ENCODE results near the gene TKTL1. TPM values are rescaled to one million over a fixed set of nuclear protein-coding genes. Genes with fewer than 3 reads are reported as not detected.

TKTL1 gene
- total and polyA plus RNA-seq, 2 of the 8 experiments (the other 6 are each of a cell fraction or from before 2014, with no cell fraction given): 0.05 TPM; not detected in 1

DNA sequence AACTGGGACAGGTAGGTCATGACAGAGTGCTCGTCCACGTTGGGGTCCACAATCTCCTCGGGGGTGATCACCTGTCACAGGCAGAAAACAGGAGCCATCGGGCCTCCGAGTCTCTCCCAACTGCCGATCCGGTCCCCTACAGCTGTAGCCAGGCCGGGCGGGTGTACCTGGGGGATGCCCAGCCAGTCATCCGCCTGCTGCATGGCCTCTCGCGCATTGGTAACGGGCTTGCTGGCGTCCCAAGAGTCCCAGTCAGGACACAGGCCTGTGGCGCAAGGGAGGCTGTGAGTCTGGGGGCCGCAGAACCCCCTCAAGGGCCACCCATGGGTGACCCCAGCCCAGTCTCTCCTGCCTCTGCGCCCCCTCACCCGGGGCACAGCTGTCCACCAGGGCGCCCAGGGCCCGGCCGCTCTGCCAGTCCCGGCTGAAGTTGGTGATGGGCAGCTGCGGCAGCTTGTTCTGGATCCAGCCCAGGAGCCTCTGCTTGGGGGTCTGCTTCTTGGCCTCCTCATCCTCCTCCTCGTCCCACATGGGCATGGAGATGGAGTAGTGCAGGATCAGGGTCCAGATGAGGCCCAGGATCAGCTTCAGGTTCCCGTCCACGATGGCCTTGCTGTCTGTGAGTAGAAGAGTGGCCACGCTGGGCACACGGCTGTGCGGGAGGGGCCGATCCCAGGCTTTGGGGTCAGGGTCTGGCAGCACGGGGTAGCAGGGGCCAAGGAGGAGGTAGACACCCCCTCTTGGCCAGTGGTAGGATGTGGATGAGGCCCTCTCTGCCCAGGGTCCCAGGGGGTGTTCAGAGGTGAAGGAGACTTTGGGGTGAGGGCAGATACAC is 72.1 kb downstream of the TKTL1 start:
- Histone ChIP-seq H2AK5ac (ENCODE audit: low read depth, low read length) (no peak overlapping the region), H3K79me2 (ENCODE audit: control insufficient read depth in 1 of 2, insufficient read depth in 2 of 2, low read length in 2 of 2) (peaks cover 8 to 54% of the 10 kb centered on the region in 2 experiments; a peak in 3 of 4 replicates), H2BK5ac (ENCODE audit: low read depth, low read length) (no peak overlapping the region), H3K18ac (ENCODE audit: extremely low read depth, low read length) (no peak overlapping the region; the same call in 1 of the 2 replicates), H3K4me2 (ENCODE audit: insufficient read depth in 1 of 2, low read depth in 2 of 2, low read length in 2 of 2) (peak overlapping the region in 1 of 2 experiments; percentile 82; a peak in 1 of 4 replicates), H4K8ac (ENCODE audit: extremely low read depth, insufficient read depth, low read length) (peak overlapping the region; percentile 68; the same call in 1 of the 2 replicates), H3K9ac (replicated peaks in 1 of 4; ENCODE audit: extremely low read depth in 1 of 4, low read depth in 3 of 4, low read length in 3 of 4) (peak overlapping the region in 1 of 4 experiments; percentile 22; a peak in 1 of 7 replicates), H2AFZ (ENCODE audit: low read length) (no peak overlapping the region), H3K27ac (ENCODE audit: low read depth, low read length) (no peak overlapping the region), H3K4ac (replicated peaks; ENCODE audit: insufficient read length, low read depth, low read length) (no peak overlapping the region), H3K27me3 (replicated peaks in 1 of 4; ENCODE audit: control insufficient read depth in 3 of 4, extremely low read depth in 1 of 4, insufficient read depth in 3 of 4, low read length in 3 of 4) (no peaks in the 10 kb centered on the region; a peak in 1 of 7 replicates), H3K36me3 (ENCODE audit: control insufficient read depth in 2 of 4, insufficient read depth in 4 of 4, low read length in 3 of 4) (peaks cover 22 to 61% (median 43%) of the 10 kb centered on the region in 4 experiments), H2BK20ac (ENCODE audit: low read length) (no peak overlapping the region), H3K9me3 (ENCODE audit: insufficient read depth in 2 of 2, low read depth in 1 of 2, low read length in 1 of 2) (no peaks in the 10 kb centered on the region), H4K20me1 (replicated peaks in 1 of 2; ENCODE audit: control insufficient read depth in 1 of 2, insufficient read depth in 2 of 2, low read length in 2 of 2) (peaks cover 18 to 30% of the 10 kb centered on the region in 2 experiments), H2BK15ac (ENCODE audit: low read length) (no peak overlapping the region), H2BK12ac (ENCODE audit: low read depth, low read length) (no peak overlapping the region), H3K23ac (ENCODE audit: insufficient read length) (no peak overlapping the region), H3K79me1 (ENCODE audit: low read depth, low read length) (peaks cover 3% of the 10 kb centered on the region; the same call in 1 of the 2 replicates), H4K91ac (replicated peaks; ENCODE audit: insufficient read length, low read length) (no peak overlapping the region), H3K56ac (replicated peaks; ENCODE audit: insufficient read length, low read depth, low read length) (no peak overlapping the region), H3K4me3 (ENCODE audit: extremely low read depth in 1 of 4, insufficient read depth in 2 of 4, low read depth in 3 of 4, low read length in 4 of 4) (no peak overlapping the region; a peak in 1 of 8 replicates), H3K14ac (ENCODE audit: insufficient read length) (no peak overlapping the region), H3K23me2 (ENCODE audit: low read depth, low read length) (peaks cover 5% of the 10 kb centered on the region; the same call in 1 of the 2 replicates), H3K4me1 (replicated peaks in 1 of 4; ENCODE audit: control insufficient read depth in 3 of 4, insufficient read depth in 4 of 4, low read length in 3 of 4) (peaks cover 0 to 10% (median 4%) of the 10 kb centered on the region in 4 experiments; a peak in 5 of 7 replicates), H4K5ac (ENCODE audit: insufficient read length, low read depth, low read length) (no peak overlapping the region), H2BK120ac (replicated peaks; ENCODE audit: low read depth, low read length) (no peak overlapping the region)
- CTCF ChIA-PET (ENCODE audit: partially characterized antibody): interaction anchor here (1.3 kb wide), 1 partner anchor 12 kb away, joined by 5 read pairs; the partner anchor contains the start of gene EMD
- POLR2A ChIA-PET (ENCODE audit: partially characterized antibody): interaction anchor here (1.0 to 11.8 kb wide), 4 partner anchors 13 to 92 kb away, joined by 3 to 348 read pairs (median 92); partner anchors contain the start of genes EMD and RPL10
- no peak for FAIRE-seq
- WGBS, 2 experiments (ENCODE audit: extremely low coverage in 1 of 2, insufficient coverage in 1 of 2, insufficient read length in 1 of 2, insufficient replicate concordance in 2 of 2, low coverage in 1 of 2, low lambda C conversion rate in 2 of 2, missing lambda C conversion rate in 1 of 2): 90% methylated on average over 21 of the region's 31 CpGs; no CpG with 5 or more reads in 1 of the 2 experiments
- DNase-seq (ENCODE audit: low read depth in 1 of 2, low spot score in 2 of 2): no peak
- TF ChIP-seq EZH2 (IDR thresholded peaks at IDR 0.05; ENCODE audit: low read depth, low read length, severe bottlenecking): no peak
- no peak for TF ChIP-seq ZNF274 (IDR thresholded peaks at IDR 0.05; ENCODE audit: borderline replicate concordance, extremely low read depth, low read length)
- no peak for TF ChIP-seq TAF1 (IDR thresholded peaks at IDR 0.05; ENCODE audit: low read depth, low read length)
- TF ChIP-seq POLR2AphosphoS5 (IDR thresholded peaks at IDR 0.05; ENCODE audit: low read depth, low read length): no peak
- no peak for TF ChIP-seq FOSL1 (IDR thresholded peaks at IDR 0.05; ENCODE audit: insufficient read depth, low read depth, low read length)
- TF ChIP-seq SIN3A (conservative IDR thresholded peaks at IDR 0.05 in 1 of 2, IDR thresholded peaks at IDR 0.05 in 1 of 2; ENCODE audit: low read depth in 1 of 2, low read length in 2 of 2): no peak
- no peak for TF ChIP-seq NRF1 (IDR thresholded peaks at IDR 0.05; ENCODE audit: low read depth, low read length)
- no peak for TF ChIP-seq TCF12 (IDR thresholded peaks at IDR 0.05; ENCODE audit: low read depth, low read length)
- no peak for TF ChIP-seq PHF8 (conservative IDR thresholded peaks at IDR 0.05; ENCODE audit: low read depth, low read length)
- TF ChIP-seq MAFK (IDR thresholded peaks at IDR 0.05; ENCODE audit: low read depth, low read length): no peak
- no peak for TF ChIP-seq CBX8 (IDR thresholded peaks at IDR 0.05; ENCODE audit: borderline replicate concordance, low read depth, low read length)
